T-cell (primary cell): Measurements from ENCODE around the gene KLF3. TPM values are rescaled to one million over a fixed set of nuclear protein-coding genes. Genes with fewer than 3 reads are reported as not detected.
A peak's percentile ranks its signal among the peaks of the same experiment; 100 is the strongest.

ENCODE experiments used
- ATAC-seq, 4 experiments: fragments of 200-7000 bp in 3 of 4; fragments of 150-1000 bp in 1 of 4; cut with Tn5 transposase; replicated peaks in 1 of 4; 1 replicate in 3 of 4; 2 replicates in 1 of 4; pipeline ENCODE4 v1.10.0; 2021; ENCODE audit warnings: moderate library complexity in 3 of 4, mild to moderate bottlenecking in 2 of 4, moderate number of reproducible peaks in 1 of 4
- CTCF ChIA-PET, 2 donors: fragments of 300-600 bp; sonication (Branson Sonifier 250); formaldehyde crosslinking; loops; one replicate each; lab custom pipeline; 2022; ENCODE audit warnings: antibody characterized with exemption in 2 of 2; lab: Charles Lee
- POLR2A ChIA-PET, 2 donors: fragments of 300-600 bp; sonication (Branson Sonifier 250); formaldehyde crosslinking; loops; one replicate each; lab custom pipeline; 2022; ENCODE audit warnings: antibody characterized with exemption in 2 of 2; lab: Charles Lee
- DNase-seq, 35 experiments: peaks; one replicate each; pipeline versions ENCODE4 v3.0.0 to v3.0.0-alpha.2; 2013 to 2023
- H3K27ac ChIP-seq: one replicate; pipeline ENCODE4 v1.5.1; 2013; ENCODE audit warnings: low read length
- H3K27me3 ChIP-seq, 2 experiments: replicated peaks in 1 of 2; 1 replicate in 1 of 2; 2 replicates in 1 of 2; pipeline versions ENCODE4 v1.6.1 to v1.7.0; 2013; ENCODE audit warnings: low read length in 1 of 2, mixed read lengths in 1 of 2; ENCODE audit not compliant: control insufficient read depth in 2 of 2, insufficient read depth in 2 of 2; ENCODE audit errors: extremely low read depth in 1 of 2
- H3K36me3 ChIP-seq, 2 donors: 1 replicate in 1 of 2; 2 replicates in 1 of 2; pipeline versions ENCODE4 v1.6.1 to v1.7.0; 2013; ENCODE audit warnings: low read length in 1 of 2; ENCODE audit not compliant: control insufficient read depth in 2 of 2, insufficient read depth in 1 of 2; ENCODE audit errors: extremely low read depth in 1 of 2
- H3K4me1 ChIP-seq, 2 experiments: 1 replicate in 1 of 2; 2 replicates in 1 of 2; pipeline versions ENCODE4 v1.6.1 to v1.7.0; 2013; ENCODE audit warnings: low read length in 2 of 2, mixed read lengths in 1 of 2; ENCODE audit not compliant: insufficient read depth in 2 of 2, control insufficient read depth in 1 of 2; ENCODE audit errors: extremely low read depth in 1 of 2
- H3K4me3 ChIP-seq, 2 donors: 1 replicate in 1 of 2; 2 replicates in 1 of 2; pipeline versions ENCODE4 v1.5.1 to v1.7.0; 2013; ENCODE audit warnings: mild to moderate bottlenecking in 2 of 2, low read length in 1 of 2, moderate library complexity in 1 of 2; ENCODE audit not compliant: control insufficient read depth in 1 of 2; ENCODE audit errors: extremely low read depth in 1 of 2
- H3K9me3 ChIP-seq: 2 replicates; pipeline ENCODE4 v1.7.0; 2013
- H3K27ac Mint-ChIP-seq, 2 donors: one replicate each; pipeline ENCODE4 v1.8.0; 2020 to 2021; ENCODE audit warnings: mild to moderate bottlenecking in 2 of 2, mixed read lengths in 2 of 2
- H3K27me3 Mint-ChIP-seq, 2 donors: one replicate each; pipeline ENCODE4 v1.8.0; 2021 to 2022; ENCODE audit warnings: mixed read lengths in 2 of 2
- H3K36me3 Mint-ChIP-seq: one replicate; pipeline ENCODE4 v1.8.0; 2021; ENCODE audit warnings: mixed read lengths
- H3K4me1 Mint-ChIP-seq, 3 donors: one replicate each; pipeline ENCODE4 v1.8.0; 2020 to 2022; ENCODE audit warnings: mixed read lengths in 3 of 3, mild to moderate bottlenecking in 1 of 3
- H3K4me3 Mint-ChIP-seq, 3 donors: one replicate each; pipeline ENCODE4 v1.8.0; 2020 to 2022; ENCODE audit warnings: mild to moderate bottlenecking in 3 of 3, mixed read lengths in 3 of 3, moderate library complexity in 3 of 3
- H3K9me3 Mint-ChIP-seq, 3 donors: one replicate each; pipeline ENCODE4 v1.8.0; 2020 to 2022; ENCODE audit warnings: mixed read lengths in 3 of 3
- WGBS: methylation state at CpG from one replicate; pipeline ENCODE4 v1.1.5; 2013; ENCODE audit warnings: missing lambda C conversion rate; ENCODE audit not compliant: insufficient coverage; 5-methylcytosine and 5-hydroxymethylcytosine counted together
- total RNA-seq, 35 experiments: library from RNA in 6 of 35; stranded (reverse) in 6 of 35; fragments of 120-200 nt in 1 of 35; gene quantifications; one replicate each; pipeline versions ENCODE4 v1.2.1 to v1.2.4 and lab custom pipeline; 2013 to 2026

KLF3 gene
- total RNA-seq, 5 donors from 2014 or later (not counting 1 experiment from before 2014, with no cell fraction given): 115 to 127 (median 124) TPM

- ChIA-PET POLR2A (no interaction called here), CTCF (interaction anchor here in 1 of 2 donors (0.9 kb wide), 1 partner anchor 83 kb away, joined by 7 read pairs; no protein-coding TSS in a partner anchor)
- H3K9me3 Mint-ChIP-seq: no peaks in the 10 kb centered on the region
- ATAC-seq (no peak), DNase-seq (no peak)
- H3K27me3 Mint-ChIP-seq: no peaks in the 10 kb centered on the region
- peak overlapping the region; percentile 88 to 90 for H3K27ac Mint-ChIP-seq
- no peak overlapping the region for H3K27ac ChIP-seq
- peaks cover 24 to 40% of the 10 kb centered on the region in 2 experiments for H3K4me1 ChIP-seq
- no peak overlapping the region for H3K4me3 ChIP-seq
- no peaks in the 10 kb centered on the region for H3K36me3 ChIP-seq
- peaks cover 10% of the 10 kb centered on the region for H3K36me3 Mint-ChIP-seq
- WGBS: 94% methylated on average over 2 of the region's 4 CpGs
- H3K4me1 Mint-ChIP-seq: peaks cover 56 to 66% (median 63%) of the 10 kb centered on the region in 3 donors
- H3K9me3 ChIP-seq: no peaks in the 10 kb centered on the region
- H3K27me3 ChIP-seq: no peaks in the 10 kb centered on the region
- peak overlapping the region; percentile 21 to 81 (median 41) for H3K4me3 Mint-ChIP-seq
Measured at GRCh38 chr4:38660838-38661237, 3.2 kb upstream of the KLF3 start.

- no peak overlapping the region for H3K4me3 ChIP-seq
- Mint-ChIP-seq H3K27ac (peak overlapping the region; percentile 88 to 90), H3K4me1 (peaks cover 54 to 66% (median 62%) of the 10 kb centered on the region in 3 donors), H3K9me3 (no peaks in the 10 kb centered on the region), H3K27me3 (no peaks in the 10 kb centered on the region), H3K4me3 (peak overlapping the region; percentile 21 to 81 (median 41)), H3K36me3 (peaks cover 15% of the 10 kb centered on the region)
- CTCF ChIA-PET: interaction anchor here in 1 of 2 donors (0.6 to 0.9 kb wide), 2 partner anchors 84 to 599 kb away, joined by 3 to 7 read pairs; no protein-coding TSS in a partner anchor
- H3K4me1 ChIP-seq: peaks cover 21 to 36% of the 10 kb centered on the region in 2 experiments
- H3K27me3 ChIP-seq: no peaks in the 10 kb centered on the region
- H3K36me3 ChIP-seq: no peaks in the 10 kb centered on the region
- H3K9me3 ChIP-seq: no peaks in the 10 kb centered on the region
- no peak for ATAC-seq
- no peak for DNase-seq
- POLR2A ChIA-PET: no interaction called here
- WGBS: no CpG with 5 or more reads among the region's 3 CpGs
- no peak overlapping the region for H3K27ac ChIP-seq
Measured at GRCh38 chr4:38661371-38661770, 2.6 kb upstream of the KLF3 start.

- WGBS: 60% methylated on average over 22 of the region's 26 CpGs
- H3K9me3 Mint-ChIP-seq: no peaks in the 10 kb centered on the region
- H3K27ac ChIP-seq: peak overlapping the region; percentile 93
- peaks cover 15% of the 10 kb centered on the region for H3K36me3 Mint-ChIP-seq
- peaks cover 28 to 39% of the 10 kb centered on the region in 2 experiments for H3K4me1 ChIP-seq
- H3K4me3 Mint-ChIP-seq: peak overlapping the region; percentile 76 to 81 (median 80)
- H3K4me3 ChIP-seq: peak overlapping the region; percentile 75 to 79
- no peaks in the 10 kb centered on the region for H3K36me3 ChIP-seq
- no peaks in the 10 kb centered on the region for H3K27me3 ChIP-seq
- peaks cover 62 to 74% (median 66%) of the 10 kb centered on the region in 3 donors for H3K4me1 Mint-ChIP-seq
- DNase-seq (no peak), ATAC-seq (no peak)
- H3K9me3 ChIP-seq: no peaks in the 10 kb centered on the region
- H3K27ac Mint-ChIP-seq: peak overlapping the region; percentile 90
- POLR2A ChIA-PET: interaction anchor here (0.5 to 1.5 kb wide), 6 partner anchors 8 to 1045 kb away, joined by 3 to 6 read pairs (median 4); no protein-coding TSS in a partner anchor
- no peaks in the 10 kb centered on the region for H3K27me3 Mint-ChIP-seq
- CTCF ChIA-PET: interaction anchor here (0.7 to 1.1 kb wide), 2 partner anchors 345 to 972 kb away, joined by 4 to 8 read pairs; no protein-coding TSS in a partner anchor
Measured at GRCh38 chr4:38662522-38663089, 1.4 kb upstream of the KLF3 start.

- Histone ChIP-seq H3K27me3 (no peaks in the 10 kb centered on the region), H3K36me3 (no peaks in the 10 kb centered on the region), H3K4me1 (peaks cover 32 to 39% of the 10 kb centered on the region in 2 experiments), H3K4me3 (peak overlapping the region; percentile 75 to 79), H3K9me3 (no peaks in the 10 kb centered on the region), H3K27ac (peak overlapping the region; percentile 93)
- peak overlapping the region; percentile 80 to 97 (median 81) for H3K4me3 Mint-ChIP-seq
- peak overlapping the region; percentile 90 for H3K27ac Mint-ChIP-seq
- ChIA-PET CTCF (interaction anchor here in 1 of 2 donors (0.6 to 1.1 kb wide), 2 partner anchors 29 to 346 kb away, joined by 3 to 8 read pairs; no protein-coding TSS in a partner anchor), POLR2A (interaction anchor here (0.6 to 1.5 kb wide), 6 partner anchors 9 to 1663 kb away, joined by 3 to 6 read pairs (median 4); no protein-coding TSS in a partner anchor)
- no peaks in the 10 kb centered on the region for H3K27me3 Mint-ChIP-seq
- H3K9me3 Mint-ChIP-seq: no peaks in the 10 kb centered on the region
- ATAC-seq (peak; percentile 27 to 48 (median 46)), DNase-seq (peak in 3 of 35 experiments; percentile 23 to 48 (median 44))
- H3K36me3 Mint-ChIP-seq: peaks cover 15% of the 10 kb centered on the region
- WGBS: under 1% methylated on average over 71 of the region's 85 CpGs
- peaks cover 64 to 72% (median 68%) of the 10 kb centered on the region in 3 donors for H3K4me1 Mint-ChIP-seq
Measured at GRCh38 chr4:38663090-38663800, 754 bp upstream of the KLF3 start.

GRCh38 chr4:38664706-38665401 lies 855 bp downstream of the KLF3 start:
- no peaks in the 10 kb centered on the region for H3K9me3 Mint-ChIP-seq
- Histone ChIP-seq H3K4me1 (peaks cover 32 to 37% of the 10 kb centered on the region in 2 experiments), H3K27ac (peak overlapping the region; percentile 85), H3K27me3 (no peaks in the 10 kb centered on the region), H3K9me3 (no peaks in the 10 kb centered on the region), H3K4me3 (peak overlapping the region; percentile 83 to 93), H3K36me3 (no peaks in the 10 kb centered on the region)
- H3K27me3 Mint-ChIP-seq: no peaks in the 10 kb centered on the region
- CTCF ChIA-PET: interaction anchor here in 1 of 2 donors (1.0 kb wide), 1 partner anchor 535 kb away, joined by 3 read pairs; no protein-coding TSS in a partner anchor
- peak overlapping the region; percentile 90 to 99 for H3K27ac Mint-ChIP-seq
- POLR2A ChIA-PET: interaction anchor here in 1 of 2 donors (0.6 to 5.2 kb wide), 2 partner anchors 10 to 20 kb away, joined by 8 to 82 read pairs; no protein-coding TSS in a partner anchor
- ATAC-seq (peak in 1 of 4 experiments; percentile 0), DNase-seq (peak in 28 of 35 experiments; percentile 11 to 63 (median 43))
- peaks cover 15% of the 10 kb centered on the region for H3K36me3 Mint-ChIP-seq
- peaks cover 64 to 69% (median 68%) of the 10 kb centered on the region in 3 donors for H3K4me1 Mint-ChIP-seq
- WGBS: 2% methylated on average over 27 of the region's 53 CpGs
- H3K4me3 Mint-ChIP-seq: peak overlapping the region; percentile 97 to 99 (median 97)
